Measurements from ENCODE around the gene ITGAL. TPM values are rescaled to one million over a fixed set of nuclear protein-coding genes. Genes with fewer than 3 reads are reported as not detected.
A peak's percentile ranks its signal among the peaks of the same experiment; 100 is the strongest.

Gene ITGAL
- total and polyA plus RNA-seq, 2 of the 13 experiments (the other 11 are each of a cell fraction or from before 2014, with no cell fraction given) = 0.86 to 1.2 TPM

- TF ChIP-seq ZBTB10 (CRISPR knock-in tag; IDR thresholded peaks at IDR 0.05; ENCODE audit: borderline replicate concordance) (no peak), ZBTB42 (CRISPR knock-in tag; IDR thresholded peaks at IDR 0.05) (peak; percentile 32; the same call in 1 of the 2 replicates), FOSL1 (CRISPR knock-in tag; IDR thresholded peaks at IDR 0.05; ENCODE audit: borderline replicate concordance) (no peak), USF2 (IDR thresholded peaks at IDR 0.05; ENCODE audit: low read depth, low read length) (no peak), USF2 (CRISPR knock-in tag; IDR thresholded peaks at IDR 0.05; ENCODE audit: borderline replicate concordance) (no peak), SSRP1 (CRISPR knock-in tag; IDR thresholded peaks at IDR 0.05) (peak; percentile 45; the same call in 1 of the 2 replicates), U2AF2 (IDR thresholded peaks at IDR 0.05; ENCODE audit: low read depth, low read length) (no peak), ZBTB33 (CRISPR knock-in tag; IDR thresholded peaks at IDR 0.05) (no peak), RBFOX2 (IDR thresholded peaks at IDR 0.05; ENCODE audit: low read depth, low read length) (no peak), ZKSCAN5 (CRISPR knock-in tag; IDR thresholded peaks at IDR 0.05) (no peak), ZNF367 (CRISPR knock-in tag; IDR thresholded peaks at IDR 0.05; ENCODE audit: borderline replicate concordance) (no peak), MIER3 (CRISPR knock-in tag; IDR thresholded peaks at IDR 0.05; ENCODE audit: borderline replicate concordance) (no peak), ZMAT5 (CRISPR knock-in tag; IDR thresholded peaks at IDR 0.05; ENCODE audit: borderline replicate concordance, low read depth) (no peak), PRDM4 (CRISPR knock-in tag; IDR thresholded peaks at IDR 0.05; ENCODE audit: borderline replicate concordance) (no peak), ZNF552 (CRISPR knock-in tag; IDR thresholded peaks at IDR 0.05; ENCODE audit: borderline replicate concordance) (no peak), GABPB1 (CRISPR knock-in tag; IDR thresholded peaks at IDR 0.05) (no peak), ZNF816 (CRISPR knock-in tag; IDR thresholded peaks at IDR 0.05; ENCODE audit: borderline replicate concordance) (no peak), GATA4 (IDR thresholded peaks at IDR 0.05; ENCODE audit: borderline replicate concordance, low read depth) (no peak), ADNP (CRISPR knock-in tag; IDR thresholded peaks at IDR 0.05) (no peak), MED13 (CRISPR knock-in tag; IDR thresholded peaks at IDR 0.05) (peak; percentile 17; the same call in 1 of the 2 replicates), SAFB2 (CRISPR knock-in tag; IDR thresholded peaks at IDR 0.05; ENCODE audit: borderline replicate concordance, low read depth) (no peak)
These were observed 61.3 kb downstream of the ITGAL start (continued) for GRCh38 chr16:30533748-30534367.
